BLaER1 (cell line): ENCODE results near the gene CAV2.
A peak's percentile ranks its signal among the peaks of the same experiment; 100 is the strongest.

Experiments used
- H3K27ac ChIP-seq: shearing (Covaris generic); formaldehyde crosslinking; 2 replicates; pipeline ENCODE4 v1.8.1; 2022
- H3K27me3 ChIP-seq: shearing (Covaris generic); formaldehyde crosslinking; 2 replicates; pipeline ENCODE4 v1.8.1; 2022
- H3K36me3 ChIP-seq: shearing (Covaris generic); formaldehyde crosslinking; 2 replicates; pipeline ENCODE4 v1.8.1; 2022
- H3K4me1 ChIP-seq: shearing (Covaris generic); formaldehyde crosslinking; 2 replicates; pipeline ENCODE4 v1.8.1; 2022
- H3K4me2 ChIP-seq: shearing (Covaris generic); formaldehyde crosslinking; 2 replicates; pipeline ENCODE4 v1.8.1; 2022
- H3K4me3 ChIP-seq: shearing (Covaris generic); formaldehyde crosslinking; 2 replicates; pipeline ENCODE4 v1.8.1; 2022
- H3K9ac ChIP-seq: shearing (Covaris generic); formaldehyde crosslinking; 2 replicates; pipeline ENCODE4 v1.8.1; 2022
- H3K9me3 ChIP-seq: shearing (Covaris generic); formaldehyde crosslinking; 2 replicates; pipeline ENCODE4 v1.8.1; 2022
- H4K20me1 ChIP-seq: shearing (Covaris generic); formaldehyde crosslinking; 2 replicates; pipeline ENCODE4 v1.8.1; 2022
- Cebpa-rat ChIP-seq: shearing (Covaris generic); IDR thresholded peaks from 2 replicates; pipeline ENCODE4 v1.8.1; 2022

CAV2 gene

GRCh38 chr7:116553168-116553964 lies 53.8 kb downstream of the CAV2 start:
- Histone ChIP-seq H3K4me2 (no peak overlapping the region), H3K4me3 (no peak overlapping the region), H3K27ac (no peak overlapping the region), H3K9me3 (no peaks in the 10 kb centered on the region), H3K4me1 (peaks cover 17% of the 10 kb centered on the region), H4K20me1 (no peaks in the 10 kb centered on the region), H3K27me3 (no peaks in the 10 kb centered on the region), H3K9ac (no peak overlapping the region), H3K36me3 (no peaks in the 10 kb centered on the region)
- TF ChIP-seq Cebpa-rat = no peak

- TF ChIP-seq Cebpa-rat = no peak
- no peaks in the 10 kb centered on the region for H3K9me3 ChIP-seq
- no peaks in the 10 kb centered on the region for H3K36me3 ChIP-seq
- no peaks in the 10 kb centered on the region for H3K27me3 ChIP-seq
- H3K9ac ChIP-seq = no peak overlapping the region
- no peak overlapping the region for H3K27ac ChIP-seq
- peaks cover 17% of the 10 kb centered on the region for H3K4me1 ChIP-seq
- no peaks in the 10 kb centered on the region for H4K20me1 ChIP-seq
- no peak overlapping the region for H3K4me3 ChIP-seq
- no peak overlapping the region for H3K4me2 ChIP-seq
These were observed 54.9 kb downstream of the CAV2 start for GRCh38 chr7:116554436-116554835.

GRCh38 chr7:116554911-116555310 lies 55.4 kb downstream of the CAV2 start:
- no peak overlapping the region for H3K9ac ChIP-seq
- H3K4me1 ChIP-seq = peaks cover 17% of the 10 kb centered on the region
- TF ChIP-seq Cebpa-rat = no peak
- no peaks in the 10 kb centered on the region for H3K36me3 ChIP-seq
- H4K20me1 ChIP-seq = no peaks in the 10 kb centered on the region
- H3K9me3 ChIP-seq = no peaks in the 10 kb centered on the region
- no peaks in the 10 kb centered on the region for H3K27me3 ChIP-seq
- no peak overlapping the region for H3K4me3 ChIP-seq
- peak overlapping the region; percentile 35 for H3K4me2 ChIP-seq
- H3K27ac ChIP-seq = no peak overlapping the region

- no peak for TF ChIP-seq Cebpa-rat
- no peaks in the 10 kb centered on the region for H3K36me3 ChIP-seq
- no peak overlapping the region for H3K9ac ChIP-seq
- peaks cover 17% of the 10 kb centered on the region for H3K4me1 ChIP-seq
- no peaks in the 10 kb centered on the region for H3K9me3 ChIP-seq
- no peaks in the 10 kb centered on the region for H3K27me3 ChIP-seq
- no peaks in the 10 kb centered on the region for H4K20me1 ChIP-seq
- H3K27ac ChIP-seq = no peak overlapping the region
- H3K4me3 ChIP-seq = no peak overlapping the region
- no peak overlapping the region for H3K4me2 ChIP-seq
These were observed 57.6 kb downstream of the CAV2 start for GRCh38 chr7:116557066-116557585.

GRCh38 chr7:116557901-116558300 lies 58.4 kb downstream of the CAV2 start:
- H3K4me2 ChIP-seq = no peak overlapping the region
- no peak overlapping the region for H3K9ac ChIP-seq
- TF ChIP-seq Cebpa-rat = no peak
- H3K4me3 ChIP-seq = no peak overlapping the region
- H3K4me1 ChIP-seq = peaks cover 17% of the 10 kb centered on the region
- no peaks in the 10 kb centered on the region for H3K27me3 ChIP-seq
- no peak overlapping the region for H3K27ac ChIP-seq
- H3K36me3 ChIP-seq = no peaks in the 10 kb centered on the region
- no peaks in the 10 kb centered on the region for H3K9me3 ChIP-seq
- H4K20me1 ChIP-seq = no peaks in the 10 kb centered on the region
